NCI-H2227 (cell line): ENCODE results near the gene CCR5.
"Not testable (repeated sequence)": the region's sequence is repeated elsewhere in the genome, so short reads cannot be mapped to it uniquely, and the experiment has no call there.

Experiments
- DNase-seq: peaks from one replicate; lab custom pipeline; 2025; ENCODE audit not compliant: unreplicated experiment; lab: John Stamatoyannopoulos, UW

Gene CCR5

DNA sequence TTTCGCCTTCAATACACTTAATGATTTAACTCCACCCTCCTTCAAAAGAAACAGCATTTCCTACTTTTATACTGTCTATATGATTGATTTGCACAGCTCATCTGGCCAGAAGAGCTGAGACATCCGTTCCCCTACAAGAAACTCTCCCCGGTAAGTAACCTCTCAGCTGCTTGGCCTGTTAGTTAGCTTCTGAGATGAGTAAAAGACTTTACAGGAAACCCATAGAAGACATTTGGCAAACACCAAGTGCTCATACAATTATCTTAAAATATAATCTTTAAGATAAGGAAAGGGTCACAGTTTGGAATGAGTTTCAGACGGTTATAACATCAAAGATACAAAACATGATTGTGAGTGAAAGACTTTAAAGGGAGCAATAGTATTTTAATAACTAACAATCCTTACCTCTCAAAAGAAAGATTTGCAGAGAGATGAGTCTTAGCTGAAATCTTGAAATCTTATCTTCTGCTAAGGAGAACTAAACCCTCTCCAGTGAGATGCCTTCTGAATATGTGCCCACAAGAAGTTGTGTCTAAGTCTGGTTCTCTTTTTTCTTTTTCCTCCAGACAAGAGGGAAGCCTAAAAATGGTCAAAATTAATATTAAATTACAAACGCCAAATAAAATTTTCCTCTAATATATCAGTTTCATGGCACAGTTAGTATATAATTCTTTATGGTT, at the start of gene CCR5:
Gene CCR5, plus strand, starts transcription at position 108 of the 680 bp plus-strand sequence. CDS start 1,957 bp downstream, outside the sequence.
- no peak for DNase-seq

DNA sequence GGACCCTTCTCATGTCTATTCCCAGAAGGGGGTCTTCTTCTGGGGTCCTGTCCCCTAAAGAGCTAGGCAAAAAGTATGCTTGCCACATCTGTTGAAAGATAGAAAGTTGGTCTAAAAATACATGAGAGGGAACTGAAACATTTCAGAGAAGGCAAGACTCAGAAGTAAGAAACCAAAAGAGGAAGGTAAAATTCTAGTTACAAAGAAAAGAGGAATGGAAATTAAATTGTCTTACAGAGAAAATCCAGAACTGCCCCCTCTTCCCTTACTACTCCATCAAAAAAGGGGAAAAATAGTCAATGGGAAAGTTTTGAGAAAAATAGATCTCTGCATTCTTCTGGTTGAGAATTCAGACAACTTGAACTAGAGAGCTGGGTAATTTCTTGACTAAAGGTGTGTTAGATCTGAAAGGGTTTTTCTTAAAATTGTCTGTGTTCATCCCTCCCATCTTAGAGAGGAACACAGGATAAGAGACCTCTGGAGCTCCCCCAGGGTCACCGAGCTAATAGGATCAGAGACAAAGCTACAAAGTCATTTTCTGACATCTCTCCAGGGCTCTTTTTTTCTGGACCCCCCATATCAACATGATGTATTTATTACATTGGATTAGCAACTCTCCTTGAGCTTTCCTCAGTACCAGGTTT, 49.2 kb upstream of the CCR5 start:
- no peak for DNase-seq

GRCh38 chr3:46324036-46324435, 46.7 kb upstream of the CCR5 start:
- no peak for DNase-seq

DNA sequence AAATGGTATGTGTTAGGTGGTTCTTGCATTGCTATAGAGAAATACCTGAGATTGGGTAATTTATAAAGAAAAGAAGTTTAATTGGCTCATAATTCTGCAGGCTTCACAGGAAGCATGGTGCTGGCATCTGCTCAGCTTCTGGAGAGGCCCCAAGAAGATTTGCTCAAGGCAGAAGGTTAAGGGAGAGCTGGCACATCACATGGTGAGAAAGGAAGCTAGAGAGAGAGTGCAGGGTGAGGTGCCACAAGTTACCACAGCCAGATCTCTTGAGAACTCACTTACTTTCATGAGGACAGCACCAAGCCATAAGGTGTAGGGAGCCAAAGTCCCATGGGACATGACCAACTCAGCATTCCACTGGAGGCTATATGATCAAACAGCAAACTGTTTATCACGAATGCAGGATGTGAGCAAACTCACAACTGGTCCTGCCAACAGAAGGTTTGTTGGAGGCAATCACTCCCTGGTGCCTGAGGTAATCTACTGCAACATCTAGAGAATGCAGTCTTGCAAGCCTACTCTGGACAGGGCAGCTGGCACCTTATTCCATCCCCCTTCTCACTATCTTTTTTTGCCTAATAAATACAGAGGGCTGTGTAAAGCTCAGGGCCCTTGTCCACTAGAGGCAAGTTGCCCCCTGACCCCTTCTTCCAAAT, 45.0 kb upstream of the CCR5 start:
- DNase-seq, result no peak

DNA sequence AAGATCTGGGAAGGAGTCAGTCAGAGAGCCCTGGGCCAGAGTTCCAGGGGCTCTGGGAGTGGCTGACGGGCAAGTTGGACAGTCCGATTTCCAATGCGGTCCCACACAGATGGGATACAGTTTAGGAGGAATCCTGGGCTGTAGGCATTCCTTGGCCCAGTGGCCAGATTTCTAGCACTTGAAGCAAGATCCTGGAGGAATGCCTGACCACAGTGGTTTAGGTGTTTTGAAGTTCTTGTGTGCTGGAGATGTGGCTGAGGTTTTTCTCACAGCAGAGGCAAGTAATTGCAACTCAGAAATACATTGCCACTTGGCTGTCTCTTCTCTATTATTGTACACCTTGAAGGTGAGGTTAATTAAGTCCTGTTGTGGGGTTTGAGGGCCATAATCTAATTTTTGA, 40.1 kb upstream of the CCR5 start:
- DNase-seq, result not testable (repeated sequence)

DNA sequence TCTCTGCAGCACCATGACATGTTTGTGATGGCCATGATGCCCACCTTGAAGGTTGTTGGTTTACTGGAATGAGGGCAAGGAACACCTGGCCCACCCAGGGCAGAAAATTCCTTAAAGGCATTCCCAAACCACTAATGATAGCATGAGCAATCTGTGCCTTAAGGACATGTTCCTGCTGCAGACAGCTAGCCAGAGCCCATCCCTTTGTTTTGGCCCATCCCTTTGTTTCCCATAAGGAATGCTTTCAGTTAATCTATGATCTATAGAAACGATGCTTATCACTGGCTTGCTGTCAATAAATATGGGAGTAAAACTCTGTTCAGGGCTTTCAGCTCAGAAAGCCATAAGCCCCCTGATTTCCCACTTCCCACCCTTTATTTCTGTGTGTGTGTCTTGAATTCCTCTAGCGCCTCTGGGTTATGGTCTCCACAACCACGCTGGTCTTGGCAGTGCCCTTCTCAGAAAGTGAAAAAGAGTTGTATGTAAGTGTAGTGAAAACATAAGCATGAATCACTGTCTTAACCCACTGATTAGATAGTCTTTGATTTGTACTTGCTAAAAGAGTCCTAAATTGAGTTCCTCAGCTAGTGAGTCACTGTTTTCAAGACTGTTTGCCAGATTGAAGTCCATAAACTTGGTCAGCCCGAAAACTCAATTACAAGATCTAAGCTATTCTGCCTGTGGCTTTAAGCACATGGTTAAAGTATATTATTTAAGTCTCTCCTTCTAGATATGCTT, 35.8 kb upstream of the CCR5 start:
- no peak for DNase-seq

GRCh38 chr3:46335541-46335940, 35.2 kb upstream of the CCR5 start:
- DNase-seq, result no peak

DNA sequence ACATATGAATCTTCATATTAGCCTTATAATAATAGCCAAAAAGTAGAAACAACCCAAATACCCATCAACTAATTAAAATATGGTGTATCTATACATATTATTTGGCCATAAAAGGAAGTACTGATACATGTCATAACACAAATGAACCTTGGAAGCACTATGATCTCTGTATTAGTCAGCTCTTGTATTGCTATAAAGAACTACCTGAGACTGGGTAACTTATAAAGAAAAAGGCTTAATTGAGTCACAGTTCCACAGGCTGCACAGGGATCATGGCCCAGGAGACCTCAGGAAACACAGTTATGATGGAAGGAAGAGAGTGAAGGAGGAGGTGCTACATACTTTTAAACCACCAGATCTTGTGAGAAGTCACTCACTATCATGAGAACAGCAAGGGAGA, 32.8 kb upstream of the CCR5 start:
- DNase-seq, result no peak

GRCh38 chr3:46338840-46339239, 31.9 kb upstream of the CCR5 start:
- DNase-seq, result no peak

DNA sequence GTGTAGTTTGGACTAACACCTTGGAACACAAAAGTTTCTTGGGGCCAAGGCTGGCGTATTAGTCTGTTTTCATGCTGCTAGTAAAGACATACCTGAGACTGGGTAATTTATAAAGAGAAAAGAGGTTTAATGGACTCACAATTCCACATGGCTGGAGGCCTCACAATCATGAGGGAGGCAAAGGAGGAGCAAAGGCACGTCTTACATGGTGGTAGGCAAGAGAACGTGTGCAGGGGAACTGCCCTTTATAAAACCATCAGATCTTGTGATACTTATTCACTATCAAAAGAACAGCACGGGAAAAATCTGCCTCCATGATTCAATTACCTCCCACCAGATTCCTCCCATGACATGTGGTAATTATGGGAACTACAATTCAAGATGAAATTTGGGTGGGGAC, 26.3 kb upstream of the CCR5 start:
- DNase-seq, result no peak

DNA sequence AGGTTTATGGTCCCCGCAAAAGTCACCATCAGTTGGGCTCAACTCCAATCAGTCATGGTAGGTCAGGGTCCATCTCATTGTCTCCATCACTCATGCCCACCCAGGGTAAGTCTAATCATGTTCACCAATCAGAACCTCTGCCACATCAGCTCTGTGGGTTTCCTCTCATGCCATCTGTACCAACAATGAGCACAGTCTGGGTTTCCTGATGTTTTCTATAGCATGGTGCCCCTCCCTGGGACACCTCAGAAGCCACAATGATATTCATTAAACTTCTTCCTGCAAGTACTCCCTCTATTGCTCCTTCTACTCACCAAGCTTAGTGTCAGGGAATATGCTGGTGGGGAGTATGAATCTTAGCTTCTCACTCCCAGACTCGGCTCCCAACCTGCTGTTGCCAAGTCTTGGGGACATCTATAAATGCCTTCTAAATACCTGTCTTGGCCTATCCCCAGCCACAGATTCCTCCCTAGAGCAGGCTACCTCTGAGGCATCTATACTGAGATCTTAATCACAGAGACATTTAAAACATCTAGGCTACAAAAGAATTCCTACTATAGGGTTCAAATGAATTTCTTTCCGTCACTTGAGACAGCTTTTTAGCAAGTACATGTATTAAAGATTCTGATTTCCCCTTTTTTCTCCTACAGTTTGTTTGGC, 21.8 kb upstream of the CCR5 start:
- DNase-seq, result no peak

GRCh38 chr3:46349484-46350261, 21.1 kb upstream of the CCR5 start:
- no peak for DNase-seq

DNA sequence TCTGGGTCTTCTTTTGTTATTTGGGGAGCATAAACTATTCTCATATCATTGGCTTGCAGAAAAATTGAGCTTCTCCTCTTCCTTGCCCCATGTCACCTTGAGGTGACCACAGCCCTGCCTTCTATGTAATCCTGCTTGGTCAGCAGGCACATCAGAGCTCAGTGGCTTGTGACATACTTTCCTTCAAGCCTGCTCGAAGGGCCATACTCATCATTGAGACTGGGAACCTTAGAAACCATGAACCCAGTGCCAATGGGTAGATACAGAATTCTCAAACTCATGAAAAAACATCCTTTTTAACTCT, 20.5 kb upstream of the CCR5 start:
- no peak for DNase-seq

- no peak for DNase-seq
Observed at GRCh38 chr3:46351646-46352045, 19.1 kb upstream of the CCR5 start.

- no peak for DNase-seq
Observed at GRCh38 chr3:46353090-46353489, 17.7 kb upstream of the CCR5 start.

GRCh38 chr3:46353647-46354410, 16.9 kb upstream of the CCR5 start, which contains the start of gene CCR2:
Gene CCR2 (plus strand): TSS chr3:46354111. CDS start chr3:46357528, 3,417 bp downstream.
- no peak for DNase-seq

- no peak for DNase-seq
Observed at GRCh38 chr3:46354478-46354877, 16.3 kb upstream of the CCR5 start.

GRCh38 chr3:46354984-46355383, 15.8 kb upstream of the CCR5 start:
- no peak for DNase-seq

DNA sequence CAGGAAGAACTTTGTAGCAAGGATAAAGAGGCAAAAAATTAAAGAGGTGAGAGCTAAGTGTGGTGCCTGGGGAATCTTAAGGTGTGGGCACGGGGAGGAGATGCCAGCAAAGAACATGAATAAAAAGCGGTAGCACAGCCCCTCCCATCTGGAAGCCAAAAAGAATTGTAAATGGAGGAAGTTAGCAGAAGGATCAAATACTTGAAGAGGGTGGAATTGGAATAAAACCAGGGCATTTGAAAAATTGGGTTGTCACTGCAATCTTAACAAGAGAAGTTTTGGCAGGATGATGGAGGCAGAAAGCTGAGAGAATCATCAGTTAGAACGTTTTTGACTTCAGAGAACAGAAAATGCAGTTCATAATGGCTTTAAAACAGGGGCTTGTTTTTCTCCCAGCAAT, 14.5 kb upstream of the CCR5 start:
- no peak for DNase-seq

DNA sequence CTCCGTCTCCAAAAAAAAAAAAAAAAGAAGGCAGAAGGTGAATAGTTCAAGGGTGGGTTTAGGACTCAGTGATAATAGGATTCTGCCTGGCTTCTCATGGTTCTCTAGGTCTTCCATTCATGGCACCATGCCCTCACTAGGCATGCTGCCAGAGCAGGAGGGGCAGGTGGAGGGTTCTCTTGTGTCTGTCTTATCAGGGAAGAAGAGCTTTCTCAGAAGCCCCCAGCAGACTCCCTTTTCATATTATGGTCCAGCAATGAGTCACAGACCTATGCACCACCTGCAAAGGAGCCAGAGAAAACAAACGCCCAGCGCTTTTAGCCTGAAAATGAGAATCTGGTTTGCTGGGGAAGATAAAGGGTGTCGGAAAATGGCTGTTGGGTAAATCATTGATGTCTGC, 13.8 kb upstream of the CCR5 start:
- no peak for DNase-seq
